HepG2 (cell line): ENCODE data around the gene TUBGCP4. TPM values are rescaled to one million over a fixed set of nuclear protein-coding genes. Genes with fewer than 3 reads are reported as not detected.

Experiments used
- CSRNP2 ChIP-seq: sonication (generic); formaldehyde crosslinking; conservative IDR thresholded peaks from 2 replicates; pipeline ENCODE4 v1.8.0; 2022; ENCODE audit warnings: low read depth, missing genetic modification reagents
- FOXA1 ChIP-seq, 2 experiments: fragments of 450-650 bp in 1 of 2; sonication (generic) in 1 of 2; formaldehyde crosslinking in 1 of 2; IDR thresholded peaks; 2 replicates each; pipeline versions ENCODE4 v1.4.0 to v1.6.1; 2016 to 2020; ENCODE audit warnings: missing genetic modification reagents in 1 of 2
- KLF13 ChIP-seq: sonication (generic); formaldehyde crosslinking; IDR thresholded peaks from 2 replicates; pipeline ENCODE4 v1.4.0; 2020; ENCODE audit warnings: mild to moderate bottlenecking, missing genetic modification reagents
- LRRFIP1 ChIP-seq: sonication (generic); formaldehyde crosslinking; conservative IDR thresholded peaks from 2 replicates; pipeline ENCODE4 v1.4.0; 2020; ENCODE audit warnings: missing genetic modification reagents
- MYPOP ChIP-seq: sonication (generic); formaldehyde crosslinking; IDR thresholded peaks from 2 replicates; pipeline ENCODE4 v1.8.1; 2023; ENCODE audit warnings: mild to moderate bottlenecking, moderate library complexity, missing genetic modification reagents
- NFE2L1 ChIP-seq: sonication (generic); formaldehyde crosslinking; IDR thresholded peaks from 2 replicates; pipeline ENCODE4 v1.4.0; 2020; ENCODE audit warnings: missing genetic modification reagents, mild to moderate bottlenecking, borderline replicate concordance
- NFE2L2 ChIP-seq: fragments of 150-350 bp; IDR thresholded peaks from 2 replicates; pipeline ENCODE4 v1.6.1; 2014; ENCODE audit warnings: low read length
- NFRKB ChIP-seq: fragments of 450-650 bp; IDR thresholded peaks from 2 replicates; pipeline ENCODE4 v1.6.1; 2017
- POGK ChIP-seq: sonication (generic); formaldehyde crosslinking; conservative IDR thresholded peaks from 2 replicates; pipeline ENCODE4 v1.8.0; 2022; ENCODE audit warnings: mild to moderate bottlenecking, moderate library complexity, missing genetic modification reagents
- RBM22 ChIP-seq: fragments of 200-400 bp; formaldehyde crosslinking; optimal IDR thresholded peaks from 2 replicates; pipeline ENCODE3; 2017; ENCODE audit warnings: mild to moderate bottlenecking, low read length, moderate library complexity
- TFDP1 ChIP-seq: IDR thresholded peaks from 2 replicates; pipeline ENCODE4 v1.6.1; 2016; ENCODE audit warnings: missing compliant biosample characterization, missing genetic modification reagents, borderline replicate concordance
- ZBTB25 ChIP-seq: IDR thresholded peaks from 2 replicates; pipeline ENCODE4 v1.6.1; 2018; ENCODE audit warnings: missing genetic modification reagents
- ZIK1 ChIP-seq: sonication (generic); formaldehyde crosslinking; IDR thresholded peaks from 2 replicates; pipeline ENCODE4 v1.5.0; 2020; ENCODE audit warnings: mild to moderate bottlenecking, low read depth, missing genetic modification reagents, borderline replicate concordance
- ZNF275 ChIP-seq: sonication (generic); formaldehyde crosslinking; IDR thresholded peaks from 2 replicates; pipeline ENCODE4 v1.8.0; 2022; ENCODE audit warnings: missing genetic modification reagents, mild to moderate bottlenecking, inconsistent platforms, borderline replicate concordance
- ZNF484 ChIP-seq: sonication (generic); formaldehyde crosslinking; IDR thresholded peaks from 2 replicates; pipeline ENCODE4 v1.5.1; 2020; ENCODE audit warnings: mild to moderate bottlenecking, low read depth, missing genetic modification reagents, borderline replicate concordance
- ZNF557 ChIP-seq: sonication (generic); formaldehyde crosslinking; IDR thresholded peaks from 2 replicates; pipeline ENCODE4 v1.4.0; 2020; ENCODE audit warnings: missing genetic modification reagents
- ZNF570 ChIP-seq: sonication (generic); formaldehyde crosslinking; IDR thresholded peaks from 2 replicates; pipeline ENCODE4 v1.4.0; 2020; ENCODE audit warnings: mild to moderate bottlenecking, missing genetic modification reagents, borderline replicate concordance
- polyA plus RNA-seq, 8 experiments: library from polyadenylated mRNA; depleted of rRNA in 3 of 8; stranded (reverse) in 7 of 8; unstranded in 1 of 8; fragments of >200 nt; fragmentation: Illumina TruSeq in 4 of 8; extraction: Trizol in 4 of 8; gene quantifications; 2 replicates each; pipeline versions ENCODE4 v1.2.1 to v1.2.3, GENCODE V29; 2011 to 2016; ENCODE audit warnings: low read depth in 4 of 8, missing spikeins in 1 of 8, mixed read lengths in 1 of 8; ENCODE audit not compliant: insufficient read depth in 1 of 8
- total RNA-seq, 5 experiments: library from RNA; depleted of rRNA; stranded (reverse); fragments of >200 nt; fragmentation: Illumina TruSeq; extraction: Trizol; gene quantifications; 2 replicates each; pipeline ENCODE4 v1.2.3, GENCODE V29; 2016; ENCODE audit warnings: low read depth in 1 of 5

The TUBGCP4 gene
- total and polyA plus RNA-seq, 2 of the 13 experiments (the other 11 are each of a cell fraction or from before 2014, with no cell fraction given), result 15.0 to 20.5 TPM

GRCh38 chr15:43329960-43330779 lies 40.7 kb upstream of the TUBGCP4 start, which contains the start of gene LCMT2 (continued):
- TF ChIP-seq TFDP1 (CRISPR knock-in tag), result peak; percentile 90; the same call in 1 of the 2 replicates
- peak; percentile 95 for TF ChIP-seq POGK (CRISPR knock-in tag)
- no peak for TF ChIP-seq NFE2L1
- no peak for TF ChIP-seq KLF13
- peak; percentile 67; the same call in 1 of the 2 replicates for TF ChIP-seq ZNF275 (CRISPR knock-in tag)
- peak; percentile 14; the same call in 1 of the 2 replicates for TF ChIP-seq ZBTB25 (CRISPR knock-in tag)
- no peak for TF ChIP-seq NFRKB
- peak; percentile 51; the same call in 1 of the 2 replicates for TF ChIP-seq ZIK1
- TF ChIP-seq RBM22, result no peak
- TF ChIP-seq FOXA1 (IDR thresholded peaks at IDR 0.05), result no peak
- no peak for TF ChIP-seq FOXA1 (CRISPR knock-in tag; IDR thresholded peaks at IDR 0.05)
- peak; percentile 81; the same call in 1 of the 2 replicates for TF ChIP-seq ZNF484
- TF ChIP-seq ZNF570, result no peak
- no peak for TF ChIP-seq LRRFIP1 (CRISPR knock-in tag)
- TF ChIP-seq ZNF557 (CRISPR knock-in tag), result no peak
- no peak for TF ChIP-seq NFE2L2
- TF ChIP-seq CSRNP2, result no peak
- TF ChIP-seq MYPOP (CRISPR knock-in tag), result peak; percentile 99
